ENCODE results near the gene RPS15.

The RPS15 gene

DNA sequence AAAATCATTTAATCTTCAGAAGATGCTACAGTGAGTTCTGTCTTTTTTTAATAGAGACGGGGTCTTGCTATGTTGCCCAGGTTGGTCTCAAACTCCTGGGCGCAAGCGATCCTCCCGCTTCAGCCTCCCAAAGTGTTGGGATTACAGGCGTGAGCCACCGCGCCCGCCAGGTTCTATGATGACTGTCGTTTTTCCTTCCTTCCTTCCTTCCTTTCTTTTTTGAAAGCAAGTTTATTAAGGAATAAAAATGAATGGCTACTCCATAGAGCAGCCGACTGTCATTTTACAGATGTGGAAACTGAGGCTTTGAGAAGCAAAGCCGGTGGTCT lies 36.3 kb upstream of the RPS15 start:
- no peak for DNase-seq (ENCODE audit: extremely low read depth in 1 of 2, low read depth in 1 of 2)

DNA sequence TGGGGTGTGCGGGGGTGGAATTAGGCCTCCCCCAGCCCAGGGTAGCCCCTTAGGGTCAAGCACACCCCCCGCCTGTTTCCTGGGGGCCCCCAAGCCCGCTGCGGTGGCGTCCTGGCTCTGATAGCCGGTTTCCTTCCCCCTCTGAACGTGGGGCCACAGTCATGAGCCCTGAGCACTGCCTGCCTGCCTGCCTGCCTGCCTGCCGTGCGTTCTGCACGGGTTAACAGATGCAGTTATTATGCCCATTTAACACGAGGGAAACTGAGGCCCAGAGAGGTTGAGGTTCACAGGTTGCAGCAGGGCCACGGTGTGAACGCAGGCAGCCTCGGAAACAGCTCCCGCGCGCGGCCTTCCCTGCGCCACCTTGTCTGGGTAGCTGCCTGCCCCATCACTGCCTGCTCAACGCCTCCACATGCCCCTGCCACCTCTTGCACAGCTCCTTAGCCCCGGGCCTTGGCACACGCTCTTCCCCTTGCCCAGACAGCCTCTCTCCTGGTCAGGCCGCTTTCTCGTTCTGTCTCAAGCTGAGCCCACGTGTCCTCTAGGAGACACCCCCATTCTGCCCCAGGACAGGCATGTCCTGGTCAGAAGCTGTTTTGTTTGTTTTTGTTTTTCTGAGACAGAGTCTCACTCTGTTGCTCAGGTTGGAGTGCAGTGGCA lies 35.7 kb upstream of the RPS15 start:
- no peak for DNase-seq (ENCODE audit: extremely low read depth in 1 of 2, low read depth in 1 of 2)

GRCh38 chr19:1406774-1407527 lies 31.2 kb upstream of the RPS15 start:
- peak; percentile 96 to 99 for DNase-seq (ENCODE audit: extremely low read depth in 1 of 2, low read depth in 1 of 2)

DNA sequence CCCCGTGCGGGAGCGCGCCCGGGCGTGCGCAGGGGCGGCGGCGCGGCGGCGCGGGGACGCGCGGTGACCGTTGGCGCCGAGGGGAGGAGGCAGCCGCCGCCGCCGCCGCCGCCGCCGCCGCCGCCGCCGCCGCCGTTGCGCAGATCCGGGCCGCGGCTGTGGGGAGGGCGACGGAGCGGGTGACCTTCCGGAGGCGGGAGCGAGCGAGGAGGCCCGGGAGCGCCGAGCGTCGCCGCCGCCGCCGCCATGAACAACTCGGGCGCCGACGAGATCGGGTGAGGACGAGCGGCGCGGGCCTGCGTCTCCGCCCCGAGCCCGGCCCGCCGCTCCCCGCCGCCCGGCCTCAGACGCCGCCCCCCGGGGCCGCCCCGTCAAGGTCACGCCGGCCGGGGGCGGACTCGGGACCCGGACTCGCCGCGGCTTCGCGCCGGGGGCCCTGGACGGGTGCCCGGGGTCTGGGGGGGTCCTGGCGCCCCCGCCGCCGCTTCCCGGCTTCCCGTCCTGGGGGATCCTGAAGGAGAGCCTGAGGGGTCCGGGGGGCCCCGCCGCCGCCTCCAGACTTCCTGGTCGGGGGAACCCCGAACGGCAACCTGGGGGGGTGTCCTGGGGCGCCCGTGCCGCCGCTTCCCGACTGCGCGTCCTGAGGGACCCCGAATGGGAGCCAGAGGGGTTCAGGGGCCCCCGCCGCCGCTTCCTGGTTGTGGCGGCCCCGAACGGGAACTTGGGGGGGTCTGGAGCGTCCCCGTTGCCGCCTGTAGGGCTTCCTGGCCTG lies 30.5 kb upstream of the RPS15 start, which contains the start of gene DAZAP1:
Gene DAZAP1, plus strand, starts transcription at position 59 of the 772 bp plus-strand sequence. Its CDS starts 188 bp downstream, at position 247.
- peak in 1 of 2 donors; percentile 37 for DNase-seq (ENCODE audit: extremely low read depth in 1 of 2, low read depth in 1 of 2)

DNA sequence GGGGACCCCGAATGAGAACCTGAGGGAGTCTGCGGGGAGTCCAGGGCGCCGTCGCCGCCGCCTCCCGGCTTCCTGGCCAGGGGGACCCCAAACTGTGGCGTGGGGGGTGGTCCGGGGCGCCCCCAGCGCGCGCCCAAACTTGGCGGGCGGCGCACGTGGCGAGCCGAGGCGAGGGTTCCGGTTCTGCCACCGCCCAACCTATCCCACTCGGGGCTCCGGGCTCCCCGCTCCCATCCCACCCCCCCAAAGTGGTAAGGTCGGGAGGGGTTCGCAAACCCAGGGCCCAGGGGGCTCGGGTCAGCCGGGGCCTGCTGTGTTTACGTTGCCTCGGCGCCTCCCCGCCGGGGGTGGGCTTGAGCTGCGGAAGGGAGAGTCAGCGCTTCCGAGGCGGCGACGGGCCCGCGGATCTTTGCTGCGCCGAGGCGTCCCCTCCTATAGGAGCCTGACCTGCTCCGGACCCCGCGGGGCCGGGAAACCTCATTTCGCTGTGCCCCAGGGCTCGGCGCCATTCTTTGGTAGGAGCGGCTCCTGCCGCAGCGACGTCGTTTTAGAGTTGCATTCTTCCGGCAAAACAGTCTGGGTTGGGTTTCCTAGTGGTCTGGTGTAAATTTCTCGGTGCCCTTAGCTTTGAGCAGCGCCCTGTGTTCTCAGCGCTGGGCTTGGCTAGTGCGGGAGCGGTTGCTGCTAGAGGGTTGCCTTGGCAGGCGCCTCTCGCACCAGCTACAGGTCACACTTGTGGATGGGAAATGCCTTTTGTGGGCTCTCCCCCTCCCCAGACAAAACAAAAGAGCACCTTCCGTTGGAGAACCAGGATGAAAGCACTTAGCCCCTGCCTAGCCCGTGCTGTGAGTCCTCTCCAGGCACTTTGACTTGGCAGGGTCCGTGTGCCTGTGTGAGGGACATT lies 29.6 kb upstream of the RPS15 start:
- DNase-seq (ENCODE audit: extremely low read depth in 1 of 2, low read depth in 1 of 2) = peak; percentile 19 to 40

GRCh38 chr19:1409204-1410005 lies 28.8 kb upstream of the RPS15 start:
- no peak for DNase-seq (ENCODE audit: extremely low read depth in 1 of 2, low read depth in 1 of 2)

- no peak for DNase-seq (ENCODE audit: extremely low read depth in 1 of 2, low read depth in 1 of 2)
Observed at GRCh38 chr19:1410136-1410786, 27.9 kb upstream of the RPS15 start.

DNA sequence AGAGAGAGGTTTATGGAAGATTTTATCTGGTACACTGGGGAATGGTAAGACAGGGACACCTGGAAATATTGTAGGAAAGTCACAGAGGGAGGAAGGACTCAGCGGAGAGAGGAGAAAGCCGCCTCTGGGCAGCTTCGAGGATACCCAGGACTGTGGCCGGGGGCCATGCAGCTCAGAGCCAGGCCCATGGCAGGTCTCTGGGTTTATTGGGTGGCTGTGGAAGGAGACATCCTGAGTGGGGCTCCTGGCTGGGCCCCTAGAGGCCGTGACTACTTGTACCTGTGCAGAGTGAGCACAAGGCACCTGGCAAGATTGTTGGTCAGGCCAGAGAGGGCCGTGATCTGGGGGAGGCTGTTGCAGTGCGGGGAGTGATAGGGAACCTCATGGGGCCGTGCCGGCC lies 27.4 kb upstream of the RPS15 start:
- DNase-seq (ENCODE audit: extremely low read depth in 1 of 2, low read depth in 1 of 2) = no peak

DNA sequence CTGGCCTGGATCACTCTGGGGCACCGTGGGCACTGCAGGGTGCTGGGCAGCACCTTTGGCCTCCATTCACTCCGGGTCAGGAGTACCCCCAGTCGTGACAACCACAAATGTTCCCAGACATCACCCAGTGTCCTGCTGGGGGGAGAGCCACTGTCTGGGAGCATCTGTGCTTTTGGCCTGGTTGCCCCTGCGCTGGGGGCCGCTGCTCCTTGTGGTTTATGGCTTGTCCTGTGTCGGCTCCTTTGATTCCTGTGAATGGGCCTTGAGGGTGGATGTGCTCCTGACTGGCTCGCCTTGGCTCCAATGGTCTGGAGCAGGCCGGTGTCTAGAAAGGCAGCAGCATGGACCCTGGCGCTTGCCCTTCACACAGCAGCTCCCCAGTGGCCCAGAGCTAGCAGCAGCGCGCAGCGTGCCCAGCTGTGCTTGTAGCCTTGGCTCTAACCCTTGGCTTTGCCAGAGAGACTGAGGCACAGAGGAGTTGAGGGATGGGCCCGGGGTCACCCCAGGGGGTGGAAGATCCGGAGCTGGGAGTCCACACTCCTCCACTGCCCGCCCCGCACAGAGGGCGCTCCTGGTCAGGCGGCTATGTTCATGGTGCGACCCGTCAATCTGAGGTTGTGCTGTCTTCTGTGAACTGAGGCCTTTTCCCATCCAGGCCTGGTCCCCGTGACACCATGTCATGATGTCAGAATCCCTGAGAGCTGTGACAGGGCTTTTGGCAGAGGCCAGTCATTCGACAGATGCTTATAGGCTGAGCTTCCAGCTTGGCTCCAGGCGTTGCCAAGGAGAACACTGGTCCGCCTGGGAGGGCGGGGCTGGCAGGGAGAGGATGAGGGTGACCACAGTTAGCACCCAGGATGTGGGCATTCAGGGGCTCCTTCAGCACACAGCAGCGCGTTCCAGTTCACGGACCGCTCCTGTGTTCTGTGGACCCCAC lies 26.7 kb upstream of the RPS15 start:
- DNase-seq (ENCODE audit: extremely low read depth in 1 of 2, low read depth in 1 of 2) = no peak

DNA sequence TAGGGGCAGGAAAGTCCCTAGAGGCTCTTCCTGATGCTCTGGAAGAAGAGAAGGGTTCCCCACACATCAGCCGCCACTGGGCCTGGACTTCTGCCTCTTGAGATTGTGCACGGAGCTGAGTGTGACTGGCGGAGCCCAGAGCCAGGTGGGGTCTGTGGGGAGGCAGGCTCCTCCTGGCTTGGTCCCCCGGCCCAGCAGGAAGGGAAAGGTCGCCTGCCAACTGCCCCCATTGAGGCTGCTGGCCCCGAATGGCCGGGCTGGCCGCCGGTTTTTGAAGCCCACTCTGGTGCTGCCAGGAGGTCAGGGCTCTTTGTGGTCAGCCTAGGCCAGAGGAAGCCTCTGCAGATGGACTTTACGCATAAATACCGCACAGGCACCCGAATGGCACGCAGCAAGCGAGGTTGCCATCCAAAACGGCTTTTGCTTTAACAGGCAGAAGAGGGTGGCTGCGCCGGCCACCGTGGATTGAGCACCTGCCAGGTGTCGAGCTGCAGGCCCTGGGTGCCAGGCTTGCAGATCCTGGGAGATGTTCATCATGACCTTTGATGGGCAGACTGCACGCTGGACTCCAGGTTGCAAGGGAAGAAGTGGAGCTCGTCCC lies 25.8 kb upstream of the RPS15 start:
- no peak for DNase-seq (ENCODE audit: extremely low read depth in 1 of 2, low read depth in 1 of 2)

GRCh38 chr19:1412995-1413800 lies 25.0 kb upstream of the RPS15 start:
- DNase-seq (ENCODE audit: extremely low read depth in 1 of 2, low read depth in 1 of 2) = no peak

- DNase-seq (ENCODE audit: extremely low read depth in 1 of 2, low read depth in 1 of 2) = no peak
Observed at GRCh38 chr19:1416014-1416841, 22.0 kb upstream of the RPS15 start.

DNA sequence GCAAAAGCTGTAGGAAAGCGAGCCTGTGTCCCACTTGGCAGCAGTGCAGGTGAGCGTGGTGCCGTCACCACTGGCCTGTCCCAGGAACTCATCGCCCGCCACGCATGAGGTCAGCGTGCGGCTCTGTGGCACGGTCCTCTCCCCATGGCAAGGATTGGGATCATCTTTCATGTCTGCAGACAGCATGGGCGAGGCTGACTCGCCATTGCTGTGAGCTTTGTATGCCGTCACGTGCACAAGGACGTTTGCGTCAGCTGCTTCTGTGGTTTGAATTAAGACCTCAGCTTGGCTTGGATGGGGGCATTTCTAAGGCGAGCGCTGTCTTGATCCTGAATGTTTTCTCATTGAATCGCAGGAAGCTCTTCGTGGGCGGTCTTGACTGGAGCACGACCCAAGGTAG lies 21.1 kb upstream of the RPS15 start:
- no peak for DNase-seq (ENCODE audit: extremely low read depth in 1 of 2, low read depth in 1 of 2)

DNA sequence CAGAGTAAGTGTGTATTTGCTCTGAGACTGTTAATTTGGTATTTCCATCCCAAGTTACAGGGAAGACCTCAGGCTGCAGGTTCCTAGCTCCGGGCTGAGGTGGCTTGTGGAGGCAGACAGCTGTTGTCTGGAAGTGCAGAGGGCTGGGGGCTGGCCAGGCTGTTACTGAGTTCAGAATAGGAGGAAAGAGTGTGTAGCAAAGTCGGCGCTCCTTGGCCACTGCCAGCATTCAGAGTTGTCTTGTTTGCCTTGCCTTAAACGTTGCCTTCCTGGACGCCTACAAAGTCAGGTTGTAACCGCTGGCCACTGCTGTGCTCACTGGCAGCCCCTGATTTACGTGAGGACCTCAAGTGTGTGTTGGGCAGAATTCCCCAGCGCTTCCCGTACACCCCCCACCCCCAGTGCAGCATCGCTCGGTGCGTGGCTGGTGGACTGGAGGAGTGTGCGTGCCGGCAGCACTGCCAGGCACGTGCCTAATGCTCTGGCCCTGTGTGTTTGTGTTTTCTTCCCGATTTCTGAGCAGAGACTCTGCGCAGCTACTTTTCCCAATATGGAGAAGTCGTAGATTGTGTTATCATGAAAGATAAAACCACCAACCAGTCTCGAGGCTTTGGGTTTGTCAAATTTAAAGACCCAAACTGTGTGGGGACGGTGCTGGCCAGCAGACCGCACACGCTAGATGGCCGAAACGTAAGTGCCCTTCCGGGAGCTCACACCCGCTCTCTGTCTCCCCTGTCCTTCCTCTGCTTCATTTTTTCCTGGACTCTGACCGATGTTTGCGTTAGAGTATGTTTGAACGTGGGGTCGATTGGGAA lies 20.3 kb upstream of the RPS15 start:
- DNase-seq (ENCODE audit: extremely low read depth in 1 of 2, low read depth in 1 of 2) = no peak

- DNase-seq (ENCODE audit: extremely low read depth in 1 of 2, low read depth in 1 of 2) = no peak
Observed at GRCh38 chr19:1418496-1418775, 19.8 kb upstream of the RPS15 start.
